GM18907 (cell line): Measurements from ENCODE around the gene CD84.
A peak's percentile ranks its signal among the peaks of the same experiment; 100 is the strongest.
"Not testable (repeated sequence)": the region's sequence is repeated elsewhere in the genome, so short reads cannot be mapped to it uniquely, and the experiment has no call there.

Experiments used
- ATAC-seq: cut with Tn5 transposase; IDR thresholded peaks from one replicate; pipeline ENCODE4 v1.9.1; 2021; ENCODE audit warnings: mild to moderate bottlenecking, moderate library complexity; ENCODE audit not compliant: unreplicated experiment

CD84 gene

DNA sequence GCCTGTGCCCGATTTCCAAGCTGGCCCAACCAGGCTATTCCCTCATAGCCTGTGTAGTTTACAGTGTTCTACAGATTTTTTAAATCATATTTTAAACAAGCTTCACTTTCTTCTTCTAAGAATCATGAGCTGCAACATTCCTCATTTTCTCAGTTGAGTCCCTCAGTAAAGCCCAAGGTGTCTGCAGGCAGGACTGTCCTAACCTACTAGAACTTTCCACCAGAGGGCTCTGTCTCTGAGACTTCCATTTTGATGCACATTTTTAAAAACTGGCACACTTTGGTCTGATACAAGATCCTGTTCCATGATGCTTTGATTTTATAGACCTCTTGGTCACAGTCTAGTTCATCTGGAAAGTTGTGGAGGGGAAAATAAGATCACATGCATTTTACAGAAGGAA is 34.6 kb downstream of the CD84 start:
- ATAC-seq: no peak

DNA sequence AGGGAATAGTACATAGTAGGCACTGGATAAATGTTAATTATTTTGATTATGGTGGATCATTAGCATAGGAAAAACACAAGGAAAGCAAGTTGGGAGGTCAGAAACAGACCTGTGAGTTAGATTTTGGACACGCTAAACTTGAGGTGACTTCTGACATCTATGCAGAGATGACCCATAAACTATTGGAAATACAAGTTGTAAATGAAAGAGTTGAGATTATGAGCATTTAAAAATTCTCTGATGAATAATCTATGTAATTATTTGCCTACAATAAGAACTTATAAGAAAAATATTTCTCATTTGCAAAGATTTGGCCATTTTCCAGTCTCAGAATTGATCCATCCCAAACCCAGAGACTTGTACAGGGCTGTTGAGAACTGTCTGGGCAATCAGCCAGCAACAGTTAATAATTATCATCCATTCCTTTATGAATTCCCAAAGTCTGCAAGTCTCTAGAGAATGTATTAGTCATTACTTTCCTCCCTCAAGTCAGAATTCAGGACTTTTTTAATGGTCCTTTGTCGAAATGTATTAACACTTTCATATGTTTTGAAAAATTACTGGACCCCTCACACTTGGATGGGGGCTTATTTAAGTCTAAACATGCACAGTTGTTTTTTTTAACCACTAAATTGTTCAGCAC is 36.9 kb downstream of the CD84 start:
- no peak for ATAC-seq

DNA sequence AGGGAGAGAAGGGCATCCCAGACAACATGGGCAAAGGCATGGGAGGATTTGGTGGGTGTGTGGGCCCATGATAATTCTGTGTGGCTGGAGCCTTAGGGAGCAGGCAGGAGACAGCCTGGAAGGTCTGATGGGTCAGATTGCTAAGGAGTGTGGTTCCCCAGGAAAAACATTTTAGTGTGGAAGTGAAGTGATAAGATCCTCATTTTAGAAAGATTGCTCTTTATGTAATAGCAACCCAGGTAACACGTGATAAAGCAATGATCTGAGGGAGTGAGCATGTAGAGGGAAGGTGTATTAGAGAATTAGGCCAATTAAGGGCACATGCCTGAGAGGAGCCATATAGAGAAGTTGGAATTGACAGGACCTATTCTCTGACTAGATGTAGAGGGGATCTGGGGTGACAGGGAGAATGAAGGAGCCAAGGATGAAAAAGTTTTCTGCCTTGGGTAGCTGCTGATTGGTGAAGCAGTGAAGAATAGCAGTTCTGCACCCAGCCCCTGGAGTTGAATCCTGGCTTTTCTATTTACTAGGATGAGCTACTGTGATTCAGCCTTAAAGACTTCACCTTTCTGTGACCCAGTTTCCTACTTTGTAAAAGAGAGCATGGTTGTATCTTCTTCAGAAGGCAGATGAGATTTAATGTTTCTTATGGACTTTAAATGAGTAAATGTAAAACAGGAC is 37.5 kb downstream of the CD84 start:
- no peak for ATAC-seq

DNA sequence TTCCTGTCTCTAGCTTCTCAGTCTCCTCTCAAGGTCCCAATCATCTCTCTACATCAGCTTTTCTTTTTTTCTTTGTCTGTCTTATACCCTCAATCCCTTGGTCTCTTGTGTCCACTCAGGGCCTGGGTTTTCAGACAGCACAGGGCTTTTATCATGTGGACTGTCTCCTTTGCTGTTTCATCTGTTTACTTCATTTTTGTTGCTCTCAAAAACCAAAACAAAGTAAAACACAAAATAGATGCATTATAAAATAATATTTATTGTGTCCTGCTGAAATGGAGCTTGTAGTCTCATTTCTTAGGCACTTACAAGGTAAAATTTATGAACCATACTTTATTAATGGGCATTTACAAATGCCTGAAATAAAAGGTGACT is 38.5 kb downstream of the CD84 start:
- ATAC-seq: no peak

DNA sequence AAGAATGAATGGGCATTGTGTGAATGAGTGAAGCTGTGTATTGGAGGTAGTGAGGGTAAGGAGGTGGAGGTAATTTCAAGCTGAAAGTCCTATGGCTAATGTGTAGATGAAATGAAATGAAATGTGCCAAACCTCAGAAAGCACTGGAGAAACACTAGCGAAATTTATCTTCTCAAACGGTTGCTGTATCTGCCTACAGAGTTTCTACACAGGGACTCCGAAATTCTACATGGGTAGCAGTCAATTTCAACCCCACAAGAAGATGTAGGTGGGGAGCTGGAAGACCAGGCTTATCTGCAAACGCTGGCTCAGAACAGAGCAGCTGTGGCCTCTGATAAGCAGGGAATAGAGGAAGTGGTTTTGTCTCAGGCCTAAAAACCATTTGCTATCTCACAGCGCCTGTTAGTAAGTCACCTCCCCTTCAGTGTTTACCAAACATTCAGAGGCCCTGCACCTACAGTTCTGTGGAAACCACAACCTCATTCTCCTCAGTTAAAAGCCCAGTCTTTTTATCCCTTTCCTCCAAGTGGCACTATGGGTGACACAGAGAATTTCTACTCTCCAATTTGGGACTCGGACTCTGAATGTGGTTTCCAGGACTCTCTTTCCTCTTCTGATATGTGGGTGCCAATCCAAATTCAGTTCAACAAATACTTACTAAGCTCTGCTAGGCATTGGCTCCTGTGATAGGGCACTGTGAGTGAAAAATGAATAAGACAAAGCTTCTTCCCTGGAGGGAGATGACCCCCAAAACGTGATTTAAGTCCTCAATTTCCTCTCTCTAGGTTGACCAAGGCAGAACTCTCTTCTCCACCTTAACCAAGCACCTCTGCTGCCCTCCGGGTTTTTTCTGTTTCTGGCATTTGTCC is 39.1 kb downstream of the CD84 start:
- peak; percentile 84 for ATAC-seq

DNA sequence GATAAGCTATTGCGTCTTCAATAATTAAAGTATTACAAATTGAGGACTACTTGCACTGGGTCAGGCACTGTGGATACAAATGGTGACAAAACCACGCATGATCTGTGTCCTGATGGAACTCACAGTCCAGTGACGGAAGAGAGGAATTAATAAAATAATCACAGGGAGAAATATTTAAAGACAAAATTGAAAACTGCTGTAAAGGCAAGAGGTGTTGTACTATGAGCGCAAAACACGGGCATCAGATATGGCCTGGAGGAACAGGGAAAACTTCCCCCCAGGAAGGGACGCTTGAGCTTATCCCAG is 39.7 kb downstream of the CD84 start:
- ATAC-seq: no peak

DNA sequence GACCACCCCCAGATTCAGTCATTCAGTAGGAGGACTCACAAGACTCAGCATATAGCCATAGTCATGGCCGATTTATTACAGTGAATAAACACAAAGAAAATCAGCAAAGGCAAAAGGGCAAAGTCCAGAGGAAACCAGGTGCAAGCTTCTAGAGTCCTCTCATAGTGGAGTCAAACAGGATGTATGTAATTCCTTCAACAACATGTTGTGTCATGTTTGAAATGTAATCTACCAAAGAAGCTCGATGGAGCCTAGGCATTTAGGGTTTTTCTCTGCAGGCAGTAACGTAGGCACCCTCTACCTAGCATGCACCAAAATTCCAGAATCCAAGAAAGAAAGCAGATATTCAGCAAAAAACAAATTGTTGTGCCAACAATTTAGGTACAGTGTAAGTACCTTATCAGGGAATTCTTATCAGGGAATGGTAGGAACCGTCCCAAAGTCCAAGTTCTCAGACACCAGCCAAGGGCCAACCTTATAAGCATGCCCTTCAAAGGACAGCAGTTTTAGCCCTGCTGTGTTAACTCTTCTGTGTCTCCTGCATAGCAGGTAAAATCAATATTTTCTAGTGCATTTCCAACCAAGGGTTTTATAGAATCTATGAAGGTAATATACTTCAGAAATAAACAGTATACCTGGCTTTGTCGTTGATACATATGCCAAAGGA is 40.2 kb downstream of the CD84 start:
- ATAC-seq: no peak

DNA sequence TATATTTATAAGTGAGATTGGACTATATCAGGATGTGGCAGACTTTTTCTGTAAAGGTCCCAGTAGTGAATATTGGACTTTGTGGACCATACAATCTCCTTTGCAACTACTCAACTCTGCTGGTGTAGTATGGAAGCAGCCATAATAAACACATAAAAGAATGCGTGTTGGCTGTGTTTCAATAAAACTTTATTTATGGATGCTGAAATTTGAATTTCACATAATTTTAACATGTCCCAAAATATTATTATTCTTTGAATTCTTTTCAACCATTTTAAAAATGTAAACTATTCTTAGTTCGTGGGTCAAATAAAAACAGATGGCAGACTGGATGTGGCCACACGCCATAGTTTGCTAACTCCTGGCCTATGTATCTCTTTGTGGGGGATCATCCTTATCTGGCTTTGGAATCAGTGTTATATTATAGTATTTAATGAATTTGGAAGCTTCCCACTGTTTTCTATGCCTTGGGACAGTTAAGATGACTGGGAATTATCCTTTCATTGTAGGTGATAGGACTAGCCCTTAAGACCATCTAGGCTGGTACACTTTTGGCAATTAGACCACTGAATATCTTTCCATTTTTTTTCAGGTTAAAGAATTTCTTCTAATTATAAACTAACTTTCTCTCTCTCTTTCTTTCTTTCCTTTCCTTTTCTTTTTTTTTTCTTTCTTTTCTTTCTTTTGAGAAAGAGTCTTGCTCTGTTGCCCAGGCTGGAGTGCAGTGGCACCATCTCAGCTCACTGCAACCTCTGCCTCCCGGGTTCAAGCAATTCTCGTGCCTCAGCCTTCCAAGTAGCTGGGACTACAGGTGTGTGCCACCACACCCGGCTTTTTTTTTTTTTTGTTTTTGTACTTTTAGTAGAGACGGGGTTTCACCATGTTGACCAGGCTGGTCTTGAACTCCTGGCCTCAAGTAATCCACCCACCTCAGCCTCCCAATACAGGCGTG is 41.3 kb downstream of the CD84 start:
- ATAC-seq: no peak

DNA sequence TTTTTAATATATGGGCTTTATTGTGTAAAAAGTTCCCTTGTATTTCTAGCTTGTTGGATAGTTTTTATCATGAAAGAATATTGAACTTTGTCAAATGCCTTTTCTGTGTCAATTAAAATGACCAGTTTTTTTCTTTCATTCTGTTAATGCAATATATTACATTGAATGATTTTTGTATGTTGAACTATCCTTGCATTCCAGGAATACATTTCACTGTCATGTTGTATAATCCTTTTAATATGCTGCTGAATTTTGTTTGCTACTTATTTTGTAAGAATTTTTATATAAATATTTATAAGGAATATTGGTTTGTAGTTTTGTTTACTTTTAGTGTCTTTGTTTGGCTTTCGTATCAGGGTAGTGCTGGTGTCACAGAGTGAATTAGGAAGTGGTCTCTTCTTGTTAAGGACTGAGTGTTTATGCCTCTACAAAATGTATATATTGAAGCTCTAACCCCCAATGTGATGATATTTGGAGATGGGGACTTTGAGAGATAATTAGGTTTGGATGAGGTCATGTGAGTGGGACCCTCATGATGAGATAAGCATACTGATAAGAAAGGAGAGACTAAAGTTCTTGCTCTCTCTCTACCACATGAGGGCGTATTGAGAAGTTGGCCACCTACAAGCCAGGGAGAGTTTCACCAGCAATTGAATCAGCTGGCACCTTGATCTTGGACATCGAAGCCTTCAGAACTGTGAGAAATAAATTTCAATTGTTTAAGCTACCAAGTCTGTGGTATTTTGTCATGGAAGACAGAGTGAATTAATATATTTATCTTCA is 44.3 kb downstream of the CD84 start:
- ATAC-seq: no peak

DNA sequence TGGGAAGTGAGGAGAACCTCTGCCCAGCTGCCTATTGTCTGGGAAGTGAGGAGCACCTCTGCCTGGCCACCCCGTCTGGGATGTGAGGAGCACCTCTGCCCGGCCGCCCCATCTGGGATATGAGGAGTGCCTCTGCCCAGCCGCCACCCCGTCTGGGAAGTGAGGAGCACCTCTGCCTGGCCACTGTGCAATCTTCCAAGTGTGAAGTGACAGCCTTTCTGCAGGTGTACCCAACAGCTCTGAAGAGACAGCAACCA is 46.8 kb downstream of the CD84 start:
- not testable (repeated sequence) for ATAC-seq

DNA sequence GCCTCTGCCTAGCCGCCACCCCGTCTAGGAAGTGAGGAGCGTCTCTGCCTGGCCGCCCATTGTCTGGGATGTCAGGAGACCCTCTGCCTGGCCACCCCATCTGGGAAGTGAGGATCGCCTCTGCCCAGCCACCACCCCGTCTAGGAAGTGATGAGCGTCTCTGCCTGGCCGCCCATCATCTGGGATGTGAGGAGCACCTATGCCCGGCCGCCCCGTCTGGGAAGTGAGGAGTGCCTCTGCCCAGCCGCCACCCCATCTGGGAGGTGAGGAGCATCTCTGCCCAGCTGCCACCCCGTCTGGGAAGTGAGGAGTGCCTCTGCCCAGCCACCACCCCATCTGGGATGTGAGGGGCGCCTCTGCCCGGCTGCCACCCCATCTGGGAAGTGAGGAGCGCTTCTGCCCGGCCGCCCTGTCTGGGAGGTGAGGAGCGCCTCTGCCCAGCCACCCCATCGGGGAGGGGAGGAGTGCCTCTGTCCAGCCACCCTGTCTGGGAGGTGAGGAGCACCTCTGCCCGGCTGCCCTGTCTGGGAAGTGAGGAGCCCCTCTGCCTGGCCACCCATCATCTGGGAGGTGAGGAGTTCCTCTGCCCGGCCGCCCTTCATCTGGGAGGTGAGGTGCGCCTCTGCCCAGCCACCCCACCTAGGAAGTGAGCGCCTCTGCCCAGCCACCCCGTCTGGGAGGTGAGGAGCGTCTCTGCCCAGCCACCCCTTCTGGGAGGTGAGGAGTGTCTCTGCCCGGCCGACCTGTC is 47.3 kb downstream of the CD84 start:
- not testable (repeated sequence) for ATAC-seq

DNA sequence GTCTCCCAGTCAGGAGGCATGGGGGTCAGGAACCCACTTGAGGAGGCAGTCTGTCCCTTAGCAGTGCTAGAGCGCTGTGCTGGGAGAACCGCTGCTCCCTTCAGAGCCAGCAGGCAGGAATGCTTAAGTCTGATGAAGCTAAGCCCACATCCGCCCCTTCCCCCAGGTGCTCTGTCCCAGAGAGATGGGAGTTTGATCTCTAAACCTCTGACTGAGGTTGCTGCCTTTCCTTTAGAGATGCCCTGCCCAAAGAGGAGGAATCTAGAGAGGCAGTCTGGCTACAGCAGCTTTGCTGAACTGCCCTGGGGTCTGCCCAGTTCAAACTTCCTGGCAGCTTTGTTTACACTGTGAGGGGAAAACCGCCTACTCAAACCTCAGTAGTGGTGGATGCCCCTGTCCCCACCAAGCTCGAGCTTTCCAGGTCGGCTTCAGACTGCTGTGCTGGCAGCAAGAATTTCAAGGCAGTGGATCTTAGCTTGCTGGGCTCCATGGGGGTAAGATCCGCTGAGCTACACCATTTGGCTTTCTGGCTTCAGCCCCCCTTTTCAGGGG is 49.8 kb downstream of the CD84 start:
- ATAC-seq: not testable (repeated sequence)

DNA sequence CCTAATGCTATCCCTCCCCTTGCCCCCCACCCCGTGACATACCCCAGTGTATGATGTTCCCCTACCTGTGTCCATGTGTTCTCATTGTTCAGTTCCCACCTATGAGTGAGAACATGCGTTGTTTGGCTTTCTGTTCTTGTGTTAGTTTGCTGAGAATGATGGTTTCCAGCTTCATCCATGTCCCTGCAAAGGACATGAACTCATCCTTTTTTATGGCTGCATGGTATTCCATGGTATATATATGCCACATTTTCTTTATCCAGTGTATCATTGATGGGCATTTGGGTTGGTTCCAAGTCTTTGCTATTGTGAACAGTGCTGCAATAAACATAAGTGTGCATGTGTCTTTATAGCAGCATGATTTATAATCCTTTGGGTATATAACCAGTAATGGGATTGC is 55.5 kb downstream of the CD84 start:
- not testable (repeated sequence) for ATAC-seq

DNA sequence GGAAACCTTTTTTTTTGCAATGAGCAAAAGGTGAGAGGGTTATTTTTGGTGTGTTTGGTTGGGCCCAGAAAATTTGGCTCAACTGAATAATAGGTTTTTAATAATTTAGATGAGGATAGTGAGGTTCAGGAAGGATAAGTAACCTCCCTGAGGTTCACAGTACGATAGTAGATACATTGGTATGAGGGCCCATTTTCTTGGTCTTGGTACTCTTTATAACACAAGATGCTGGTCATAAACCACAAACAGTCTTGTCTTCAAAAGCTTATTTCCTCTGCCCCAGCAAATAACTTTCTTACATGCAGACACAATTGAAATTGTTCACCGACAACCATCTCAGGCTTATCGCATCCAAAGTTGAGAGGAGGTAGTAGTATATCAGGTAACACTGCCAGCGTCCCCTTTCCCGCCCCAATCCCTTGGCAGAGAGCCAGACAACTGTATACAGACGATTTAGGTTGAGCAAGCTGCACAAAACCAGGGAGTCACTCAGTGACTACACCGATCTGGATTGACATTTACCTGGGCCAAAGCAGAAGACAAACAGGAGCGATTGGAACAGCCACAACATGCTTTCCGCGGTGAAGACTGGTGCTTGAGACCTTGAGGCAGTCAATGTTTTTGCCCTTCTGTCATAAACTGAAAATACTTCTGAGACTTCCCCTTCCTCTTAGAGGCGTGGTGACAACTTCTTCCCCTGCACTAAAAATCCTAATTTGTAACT is 56.5 kb downstream of the CD84 start, which contains the start of gene SLAMF6:
Gene SLAMF6, minus strand, starts transcription at position 634 of the 724 bp plus-strand sequence. Its CDS starts 63 bp downstream, at position 571.
- peak; percentile 57 for ATAC-seq

DNA sequence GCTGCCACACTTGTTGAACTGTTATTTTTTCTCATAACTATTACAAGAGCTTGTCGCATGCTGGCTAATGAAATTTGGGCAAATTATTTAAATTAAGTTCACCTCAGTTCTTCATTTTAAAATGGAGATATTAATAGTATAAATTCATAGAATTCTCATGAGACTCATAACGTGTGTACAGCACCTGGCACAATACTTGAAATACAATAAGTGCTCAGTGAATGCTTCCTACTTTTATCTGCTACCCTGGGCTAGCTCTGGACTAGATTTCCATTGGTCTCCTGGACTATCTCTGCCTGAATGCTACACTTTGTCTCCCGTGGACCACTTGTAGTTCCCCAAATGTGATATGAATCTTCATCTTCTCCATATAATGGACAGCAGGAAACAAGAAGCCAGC is 57.2 kb downstream of the CD84 start:
- no peak for ATAC-seq

DNA sequence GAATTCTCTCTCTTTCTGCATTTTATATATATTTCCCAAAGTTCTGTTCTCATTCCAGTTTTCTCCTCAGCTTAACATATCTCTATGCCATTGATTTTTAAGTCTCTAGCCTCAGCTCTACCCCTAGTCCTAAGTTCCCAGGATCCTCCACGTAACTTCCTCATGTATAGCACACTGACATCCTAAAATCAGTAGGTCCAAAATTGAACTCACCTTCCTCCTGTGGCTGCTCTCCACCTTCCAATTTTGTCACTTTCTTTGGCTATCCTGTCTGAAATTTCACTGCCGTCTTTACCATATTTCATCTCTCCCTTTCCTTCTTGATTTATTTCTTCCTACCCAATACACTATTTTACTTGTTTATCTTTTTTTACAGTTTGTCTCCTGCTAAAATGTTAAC is 57.7 kb downstream of the CD84 start:
- ATAC-seq: no peak

DNA sequence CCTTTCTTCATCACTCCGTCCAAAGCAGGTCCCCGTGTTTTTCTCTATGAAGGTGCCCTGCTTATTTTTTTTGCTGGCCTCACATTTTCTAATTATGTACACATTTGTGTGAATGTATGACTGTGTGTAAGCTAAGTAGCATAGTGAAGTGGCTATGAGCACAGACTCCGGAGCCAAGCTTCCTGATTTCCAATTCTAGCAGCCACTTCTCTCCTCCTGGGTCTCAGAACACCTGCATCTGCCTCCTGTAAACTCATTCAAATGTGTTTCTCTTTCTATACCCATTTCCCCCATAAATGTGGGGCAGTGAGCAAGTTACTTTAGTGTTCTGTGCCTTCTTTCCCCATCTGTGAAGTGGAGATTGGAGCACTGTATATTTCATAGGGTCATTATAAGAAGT is 58.3 kb downstream of the CD84 start:
- ATAC-seq: no peak

DNA sequence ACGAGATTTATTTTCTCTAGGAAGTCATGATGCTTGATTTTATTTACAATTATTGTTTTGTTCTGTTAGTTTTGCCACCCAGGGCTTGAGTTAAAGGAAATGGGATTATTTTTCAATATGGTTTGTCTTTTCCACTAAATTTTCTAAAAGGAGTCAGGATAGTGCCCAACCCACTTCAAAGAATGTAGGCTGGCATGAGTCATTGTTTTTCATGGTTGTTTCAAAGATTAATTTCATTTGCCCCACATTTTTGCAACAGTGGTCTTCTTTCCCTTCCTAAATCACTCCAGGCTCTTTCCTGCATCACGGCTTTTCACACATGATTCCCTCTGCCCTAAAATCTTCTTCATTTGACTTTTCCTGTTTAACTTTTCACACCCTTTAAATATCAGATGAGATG is 58.7 kb downstream of the CD84 start:
- no peak for ATAC-seq
